HG03442 (cell line): ENCODE results near the gene VWF.
"Not testable (repeated sequence)": the region's sequence is repeated elsewhere in the genome, so short reads cannot be mapped to it uniquely, and the experiment has no call there.

Experiments
- ATAC-seq: cut with Tn5 transposase; IDR thresholded peaks from one replicate; pipeline ENCODE4 v1.9.1; 2021; ENCODE audit warnings: mild to moderate bottlenecking, moderate library complexity; ENCODE audit not compliant: unreplicated experiment

VWF gene

DNA sequence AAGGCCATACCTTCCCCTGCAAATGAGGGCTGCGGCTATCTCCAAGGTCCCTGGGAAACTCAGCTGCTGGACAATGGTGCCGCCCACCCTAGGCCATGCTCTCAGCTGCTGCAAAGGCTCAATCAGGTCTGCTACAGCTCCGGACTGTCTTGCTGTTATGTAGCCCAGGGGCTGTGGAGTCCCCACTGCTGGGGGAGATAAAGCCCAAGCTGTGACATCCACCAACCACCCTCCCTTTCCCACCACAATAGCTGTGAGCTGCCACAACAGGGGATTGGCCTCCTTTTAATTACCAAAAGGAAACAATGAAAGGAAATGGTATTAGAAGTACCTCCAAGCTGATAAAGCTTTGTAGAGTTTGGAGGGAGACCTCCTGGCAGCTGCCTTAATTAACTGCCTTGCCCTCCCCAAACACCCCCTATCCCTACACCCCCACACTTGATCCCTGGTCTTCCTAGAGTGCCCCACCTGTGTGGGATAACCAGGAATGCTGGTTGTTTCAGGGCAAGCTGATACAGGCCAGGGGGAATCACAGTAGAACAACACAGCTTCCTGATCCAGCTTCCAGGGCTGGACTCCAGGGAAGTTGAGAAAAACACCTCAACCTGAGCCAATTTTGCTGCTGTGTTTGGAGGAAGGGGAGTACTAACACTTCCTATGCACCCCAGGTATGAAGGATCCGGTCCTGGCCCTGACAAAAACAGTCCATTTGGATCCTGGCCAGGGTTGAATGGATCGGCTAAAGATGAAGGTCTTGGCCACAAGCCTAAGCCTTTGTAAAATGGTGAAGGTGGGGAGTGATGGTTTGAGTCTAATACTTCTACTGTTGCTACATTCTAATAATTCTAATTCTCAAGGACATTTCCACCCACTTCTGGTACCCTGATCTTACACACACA is at the start of gene VWF:
Gene VWF (minus strand): TSS at position 260 of the 899 bp plus-strand sequence. CDS start 1,474 bp downstream, outside the sequence.
- ATAC-seq, result no peak

DNA sequence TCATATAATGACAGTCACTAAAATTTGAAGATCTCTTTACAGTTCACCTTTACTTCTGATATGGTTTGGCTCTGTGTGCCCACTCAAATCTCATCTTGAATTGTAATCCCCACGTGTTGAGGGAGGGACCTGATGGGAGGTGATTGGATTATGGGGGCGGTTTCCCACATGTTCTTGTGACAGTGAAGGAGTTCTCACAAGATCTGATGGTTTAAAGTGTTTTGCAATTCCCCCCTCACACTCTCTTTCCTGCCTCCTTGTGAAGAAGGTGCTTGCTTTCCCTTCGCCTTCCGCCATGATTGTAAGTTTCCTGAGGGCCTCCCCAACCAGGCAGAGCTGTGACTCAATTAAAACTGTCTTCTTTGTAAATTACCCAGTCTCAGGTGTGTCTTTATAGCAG is 48.4 kb upstream of the VWF start:
- no peak for ATAC-seq

DNA sequence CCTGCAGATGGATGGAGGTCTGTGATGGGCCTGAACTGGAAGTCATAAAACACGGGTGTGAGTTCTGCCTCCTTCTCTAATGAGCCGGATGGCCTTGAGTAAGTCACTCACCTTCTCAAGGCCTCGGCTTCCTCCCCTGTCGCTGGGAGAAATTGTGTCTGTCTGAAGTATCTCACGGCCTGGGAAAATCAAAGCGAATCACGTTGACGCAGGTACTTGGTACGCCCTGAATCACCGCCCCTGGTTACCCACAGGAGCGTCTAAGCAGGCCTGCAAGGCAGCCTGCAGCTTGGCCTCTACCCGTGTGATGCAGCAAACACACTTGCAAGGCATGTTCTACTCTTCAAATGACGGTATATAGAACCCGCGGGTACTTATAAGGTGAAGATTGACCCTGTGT is 47.6 kb upstream of the VWF start:
- no peak for ATAC-seq

DNA sequence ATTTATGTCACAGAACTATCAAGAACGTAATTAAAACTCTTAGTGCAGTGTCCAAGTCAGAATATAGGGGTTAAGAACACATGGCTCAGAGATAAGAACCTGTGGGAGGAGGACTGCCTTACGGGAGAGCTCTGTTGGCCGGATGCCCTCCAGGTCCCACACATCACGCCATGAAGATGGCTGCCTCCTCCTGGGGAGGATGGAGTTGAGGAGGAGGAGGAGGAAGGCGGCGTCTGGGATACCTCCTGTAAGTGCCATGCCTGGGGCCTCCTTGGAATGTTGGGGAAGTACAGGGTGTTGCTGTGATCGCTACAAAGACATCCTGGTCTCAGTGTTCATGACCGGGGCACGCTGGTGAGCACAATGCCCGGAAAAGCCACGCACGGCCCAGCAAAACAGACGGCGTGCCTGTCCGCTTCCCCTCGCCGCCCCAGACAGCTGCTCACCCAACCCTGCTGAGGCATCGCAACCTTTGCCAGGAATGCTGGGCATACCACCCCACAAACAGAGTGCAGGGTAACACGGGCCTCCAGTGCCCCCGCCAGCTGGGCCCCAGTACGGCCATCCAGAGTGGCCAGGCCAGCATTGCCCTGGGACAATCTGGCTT is 47.0 kb upstream of the VWF start:
- ATAC-seq, result no peak

DNA sequence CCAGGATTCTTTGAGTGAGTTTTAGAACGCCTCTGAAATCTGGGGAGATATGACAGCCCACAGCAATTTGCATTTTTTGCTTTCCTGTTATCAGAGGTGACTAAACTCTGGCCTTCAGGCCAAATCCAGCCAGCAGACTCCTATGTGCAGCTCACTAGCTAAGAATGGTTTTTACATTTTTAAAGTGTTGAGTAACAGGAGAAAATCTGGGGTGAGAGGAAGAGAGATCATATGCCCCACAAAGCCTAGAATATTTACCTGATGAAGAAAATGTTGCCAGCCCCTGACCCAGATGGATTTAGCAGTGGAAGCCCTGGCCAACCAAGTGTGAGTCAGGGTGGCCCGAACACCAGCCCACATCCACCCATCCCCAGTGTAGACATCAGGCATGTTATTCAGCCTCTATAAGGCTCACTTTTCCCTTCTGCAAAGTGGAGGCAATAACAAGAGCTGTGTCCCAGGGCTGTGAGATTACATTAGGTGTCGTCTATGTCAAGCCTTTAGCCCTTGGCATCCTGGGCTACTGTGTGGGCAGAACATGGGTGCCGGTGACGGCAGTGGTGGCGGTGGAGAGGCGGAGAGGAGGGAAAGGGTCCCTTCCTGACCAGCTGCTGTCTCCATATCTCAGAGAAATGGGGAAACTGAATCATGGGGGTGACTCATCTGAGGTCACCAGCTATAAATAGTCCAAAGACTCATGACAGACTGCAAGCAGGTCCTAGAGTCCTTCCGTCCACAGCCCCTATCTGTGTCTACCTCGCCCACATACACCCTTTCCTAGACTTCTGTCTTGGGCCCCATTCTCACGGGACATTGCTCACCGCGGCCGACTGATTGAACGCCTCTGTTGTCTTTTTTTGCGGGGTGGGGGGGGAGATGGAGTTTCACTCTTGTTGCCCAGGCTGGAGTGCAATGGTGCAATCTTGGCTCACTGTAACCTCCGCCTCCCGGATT is 43.1 kb upstream of the VWF start:
- peak; percentile 80 for ATAC-seq

DNA sequence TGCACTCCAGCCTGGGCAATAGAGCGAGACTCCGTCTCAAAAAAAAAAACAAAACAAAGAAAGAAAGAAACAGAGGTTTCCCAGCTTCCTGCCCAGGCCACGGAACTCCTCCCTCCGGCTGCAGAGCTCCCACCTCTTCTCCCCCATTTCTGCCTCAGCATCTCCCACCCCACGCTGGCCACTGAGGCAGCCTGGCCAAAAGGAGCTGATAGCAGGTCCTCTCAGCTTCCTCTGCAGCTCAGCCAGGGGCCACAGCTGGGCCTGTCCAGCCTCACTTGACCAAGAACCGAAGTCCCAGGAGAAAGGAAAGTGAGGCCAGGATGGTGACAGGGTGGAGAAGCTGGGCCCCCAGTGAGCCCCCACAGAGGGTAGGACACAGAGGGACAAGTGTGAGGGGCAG is 42.3 kb upstream of the VWF start:
- peak; percentile 10 for ATAC-seq

DNA sequence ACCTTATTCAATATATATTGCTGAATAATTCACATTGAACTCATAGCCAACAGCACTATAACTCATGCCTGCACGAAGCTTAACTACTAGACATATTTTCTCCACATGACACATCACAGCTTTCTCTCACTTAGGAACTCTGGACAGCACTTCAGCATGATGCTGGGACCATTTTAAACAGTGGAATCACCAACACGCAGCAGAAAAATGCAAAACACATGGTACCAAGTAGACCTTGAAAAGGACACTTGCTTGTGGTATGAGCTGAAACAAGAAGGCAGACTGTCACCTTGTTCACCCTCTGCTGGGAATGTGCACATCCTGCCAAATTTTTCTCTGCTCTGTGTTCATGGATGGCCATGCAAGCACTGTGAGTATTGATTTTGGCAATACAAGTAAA is 40.9 kb upstream of the VWF start:
- ATAC-seq, result no peak

DNA sequence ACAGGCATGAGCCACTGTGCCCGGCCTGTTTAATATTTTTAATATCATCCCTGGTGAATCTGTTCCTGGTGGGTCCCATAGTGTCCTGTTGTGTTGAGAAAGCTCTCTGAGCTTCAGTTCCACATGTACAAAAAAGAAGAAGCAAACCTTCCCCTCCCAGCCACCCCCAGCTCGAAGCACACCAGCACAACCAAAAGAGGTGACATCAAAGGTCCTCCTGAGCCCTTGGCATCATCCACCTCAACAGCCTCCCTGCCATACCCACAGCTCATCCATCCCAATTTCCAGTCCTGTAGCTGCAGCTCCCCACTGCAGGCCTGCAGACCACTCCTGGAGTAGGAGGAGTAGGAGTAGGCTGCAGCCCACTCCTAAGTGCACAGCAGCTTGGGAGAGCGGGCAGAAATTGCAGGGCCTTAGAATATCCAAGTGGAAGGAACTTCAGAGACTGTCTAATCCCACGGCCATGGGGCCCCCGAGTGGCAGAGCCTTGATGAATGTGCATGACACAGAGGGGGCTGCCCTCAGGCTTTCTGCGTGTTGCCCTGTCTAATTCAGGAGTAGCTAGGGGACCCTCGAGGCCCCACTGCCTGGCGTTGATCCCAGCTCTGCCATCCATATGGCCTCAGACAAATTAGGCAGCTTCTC is 39.1 kb upstream of the VWF start:
- no peak for ATAC-seq

DNA sequence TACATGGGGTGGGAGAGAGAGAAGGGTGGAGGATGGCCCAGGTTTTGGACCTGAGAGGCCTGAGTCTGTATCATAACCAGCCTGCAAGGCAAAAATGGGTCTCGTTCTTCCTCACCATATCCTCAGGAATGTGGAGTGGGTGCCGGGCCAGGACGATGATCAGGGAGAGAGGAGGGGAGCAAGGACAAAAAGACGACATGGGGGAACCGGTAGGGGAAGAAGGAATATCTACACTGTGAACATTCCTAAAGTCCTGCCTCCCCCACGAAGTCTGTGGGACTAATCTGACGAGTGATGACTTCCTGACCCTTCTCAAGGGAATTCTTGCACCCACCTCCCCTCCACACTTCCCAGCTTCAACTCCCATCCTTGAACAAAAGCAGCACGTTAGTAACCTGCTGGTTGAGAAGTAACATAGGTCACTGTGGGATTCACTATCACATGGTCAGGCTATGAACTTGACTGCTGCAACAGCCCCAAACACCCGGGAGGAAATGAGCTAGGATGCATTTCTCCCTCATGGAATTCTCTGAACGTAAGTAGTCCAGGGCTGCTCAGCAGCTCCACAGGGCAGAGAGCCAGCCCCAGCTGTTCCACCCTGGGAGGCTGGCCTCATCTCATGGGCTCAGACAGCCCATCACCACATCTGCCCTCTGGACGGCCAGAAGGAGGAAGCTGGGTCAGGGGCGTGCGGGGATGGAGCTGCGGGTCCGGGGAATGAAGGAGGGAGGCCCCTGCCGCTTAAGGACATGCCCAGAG is 36.8 kb upstream of the VWF start:
- no peak for ATAC-seq

DNA sequence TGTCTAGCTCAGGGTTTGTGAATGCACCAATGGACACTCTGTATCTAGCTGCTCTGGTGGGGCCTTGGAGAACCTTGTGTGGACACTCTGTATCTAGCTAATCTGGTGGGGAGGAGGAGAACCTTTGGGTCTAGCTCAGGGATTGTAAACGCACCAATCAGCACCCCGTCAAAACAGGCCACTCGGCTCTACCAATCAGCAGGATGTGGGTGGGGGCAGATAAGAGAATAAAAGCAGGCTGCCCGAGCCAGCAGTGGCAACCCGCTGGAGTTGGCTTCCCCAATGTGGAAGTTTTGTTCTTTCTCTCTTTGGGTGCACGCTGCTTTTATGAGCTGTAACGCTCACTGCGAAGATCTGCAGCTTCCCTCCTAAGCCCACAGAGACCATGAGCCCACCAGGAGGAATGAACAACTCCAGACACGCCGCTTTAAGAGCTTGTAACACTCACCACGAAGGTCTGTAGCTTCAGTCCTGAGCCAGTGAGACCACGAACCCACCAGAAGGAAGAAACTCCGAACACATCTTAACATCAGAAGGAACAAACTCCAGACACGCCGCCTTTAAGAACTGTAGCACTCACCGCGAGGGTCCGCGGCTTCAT is 35.7 kb upstream of the VWF start:
- ATAC-seq, result not testable (repeated sequence)

DNA sequence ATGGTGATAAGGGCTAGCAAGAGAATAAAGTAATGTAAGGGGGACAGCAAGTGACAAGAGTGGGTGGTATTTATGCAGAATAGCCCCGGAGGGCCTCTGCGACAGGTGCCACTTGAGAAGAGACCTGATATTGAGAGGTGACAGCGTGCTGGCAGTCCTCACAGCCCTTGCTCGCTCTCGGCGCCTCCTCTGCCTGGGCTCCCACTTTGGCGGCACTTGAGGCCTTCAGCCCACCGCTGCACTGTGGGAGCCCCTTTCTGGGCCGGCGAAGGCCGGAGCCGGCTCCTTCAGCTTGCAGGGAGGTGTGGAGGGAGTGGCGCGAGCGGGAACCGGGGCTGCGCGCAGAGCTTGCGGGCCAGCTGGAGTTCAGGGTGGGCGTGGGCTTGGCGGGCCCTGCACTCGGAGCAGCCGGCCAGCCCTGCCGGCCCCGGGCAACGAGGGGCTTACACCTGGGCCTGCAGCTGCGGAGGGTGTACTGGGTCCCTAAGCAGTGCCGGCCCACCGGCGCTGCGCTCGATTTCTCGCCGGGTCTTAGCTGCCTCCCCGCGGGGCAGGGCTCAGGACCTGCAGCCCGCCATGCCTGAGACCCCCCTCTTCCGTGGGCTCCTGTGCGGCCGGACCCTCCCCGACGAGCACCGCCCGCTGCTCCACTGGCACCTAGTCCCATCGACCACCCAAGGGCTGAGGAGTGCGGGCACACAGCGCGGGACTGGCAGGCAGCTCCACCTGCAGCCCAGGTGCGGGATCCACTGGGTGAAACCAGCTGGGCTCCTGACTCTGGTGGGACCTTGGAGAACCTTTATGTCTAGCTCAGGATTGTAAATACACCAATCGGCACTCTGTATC is 34.9 kb upstream of the VWF start:
- ATAC-seq, result not testable (repeated sequence)

DNA sequence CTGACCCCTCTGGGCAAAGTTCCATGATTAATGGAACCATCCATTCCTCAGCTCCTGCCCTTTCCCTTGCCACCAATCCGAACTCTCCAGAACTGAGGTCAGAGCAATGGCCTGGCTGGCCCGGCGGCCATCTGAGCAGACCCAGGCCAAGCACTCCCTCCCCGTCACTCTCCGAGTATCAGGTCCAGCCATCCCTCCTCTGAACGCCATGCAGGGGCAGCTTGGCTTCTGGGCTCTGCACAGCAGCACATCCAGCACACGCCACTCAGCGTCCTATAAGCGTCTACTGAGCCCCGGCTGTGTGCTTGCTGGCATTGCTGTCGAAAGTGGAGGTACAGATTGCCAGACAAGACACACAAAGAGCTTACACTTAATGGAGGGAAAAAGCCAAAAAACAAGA is 34.3 kb upstream of the VWF start:
- ATAC-seq, result no peak

DNA sequence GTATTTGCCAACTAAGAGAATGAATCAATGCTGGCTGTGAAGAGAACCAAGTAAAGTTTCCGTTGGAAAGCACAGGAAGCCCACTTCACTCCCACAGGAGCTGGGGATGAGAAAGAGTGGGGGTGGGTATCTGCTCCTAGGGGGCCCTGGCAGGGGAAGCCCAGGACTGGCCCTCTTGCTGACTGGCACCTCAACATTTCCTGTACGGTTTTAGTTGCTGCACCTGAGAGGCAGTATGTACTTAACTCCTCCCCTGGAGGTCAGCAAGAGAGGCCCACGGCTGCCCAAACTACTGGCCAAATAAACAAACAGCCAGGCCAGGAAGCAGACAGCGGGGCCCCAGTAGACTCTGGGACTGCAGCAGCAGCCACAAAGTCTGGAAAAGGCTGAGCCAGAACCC is 33.8 kb upstream of the VWF start:
- no peak for ATAC-seq

DNA sequence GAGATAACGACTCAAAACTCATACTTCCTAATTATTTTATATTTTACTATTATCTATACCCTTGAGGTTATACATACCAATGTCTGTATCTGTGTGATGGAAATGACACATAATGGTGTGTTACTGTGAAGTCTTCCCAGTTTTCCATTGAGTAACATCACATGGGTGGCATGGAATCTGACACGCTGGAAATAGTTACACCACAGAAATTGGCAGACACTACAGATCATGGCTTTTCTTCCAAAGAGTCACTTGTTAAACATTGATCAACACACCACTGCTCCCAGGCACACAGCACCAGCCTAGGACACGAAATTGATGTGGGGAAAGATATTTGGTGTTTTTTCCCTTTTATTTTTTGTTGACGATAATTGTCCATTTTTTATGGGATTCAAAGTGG is 33.0 kb upstream of the VWF start:
- no peak for ATAC-seq

DNA sequence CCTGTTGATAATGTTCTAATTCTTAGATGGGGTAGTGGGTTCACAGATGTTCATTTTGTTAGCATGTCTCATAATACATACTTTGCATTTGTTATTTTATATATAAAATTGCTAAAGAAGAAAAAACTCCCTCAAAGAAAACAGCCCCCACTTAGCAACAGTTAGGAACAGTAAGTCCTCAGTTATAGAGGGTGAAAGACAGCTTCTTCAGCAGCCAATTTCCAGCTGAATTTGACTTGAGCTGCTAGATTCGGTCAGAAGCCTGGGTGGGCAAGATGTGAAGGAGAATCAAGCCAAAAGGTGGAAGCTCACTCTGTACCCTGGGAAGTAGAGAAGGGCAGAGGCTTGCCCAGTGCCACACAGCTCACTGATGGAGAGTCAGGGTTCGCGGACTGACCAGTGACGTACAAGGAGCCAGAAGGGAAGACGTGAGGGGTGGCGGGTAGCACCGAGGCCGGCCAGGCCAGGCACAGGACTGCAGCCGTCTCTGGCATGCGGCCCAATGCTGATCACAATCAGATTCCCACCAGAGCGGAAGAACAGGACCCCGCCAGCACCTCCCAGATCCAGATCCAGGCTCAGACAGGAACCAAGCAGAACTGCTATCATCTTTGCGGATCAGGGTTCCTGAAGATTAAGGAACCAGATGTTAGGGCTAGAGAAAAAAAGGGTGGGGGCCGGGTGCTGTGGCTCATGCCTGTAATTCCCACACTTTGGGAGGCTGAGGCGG is 30.4 kb upstream of the VWF start:
- ATAC-seq, result no peak

DNA sequence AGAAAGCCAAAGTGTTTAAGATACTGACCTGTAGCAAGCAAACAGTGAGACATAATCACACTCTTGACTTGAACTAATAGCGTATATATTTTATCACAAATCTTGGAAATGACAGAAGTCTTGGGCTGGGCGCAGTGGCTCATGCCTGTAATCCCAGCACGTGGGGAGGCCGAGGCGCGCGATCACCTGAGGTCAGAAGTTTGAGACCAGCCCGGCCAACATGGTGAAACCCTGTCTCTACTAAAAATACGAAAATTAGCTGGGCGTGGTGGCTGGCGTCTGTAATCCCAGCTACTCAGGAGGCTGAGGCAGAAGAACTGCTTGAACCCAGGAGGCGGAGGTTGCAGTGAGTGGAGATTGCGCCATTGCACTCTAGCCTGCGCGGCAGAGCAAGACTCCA is 24.3 kb upstream of the VWF start:
- ATAC-seq, result not testable (repeated sequence)

DNA sequence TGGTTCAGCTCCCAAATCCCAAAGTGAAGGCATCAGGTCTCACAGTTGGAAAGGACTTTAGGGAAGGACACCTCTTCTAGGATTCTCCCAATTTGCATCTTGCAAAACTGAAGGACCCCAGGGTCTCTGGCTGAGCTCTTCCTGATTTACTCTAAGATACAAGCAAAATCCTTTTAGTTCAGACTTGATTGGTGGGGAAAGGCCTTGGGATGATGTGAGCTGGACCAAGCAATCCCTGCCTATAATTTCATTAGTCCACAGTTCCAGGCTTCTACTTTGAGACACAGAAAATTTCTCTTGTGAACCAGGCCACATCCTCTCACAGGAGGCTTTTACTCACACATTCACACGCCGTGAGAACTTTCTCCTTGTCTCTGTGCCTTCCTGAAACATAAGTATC is 23.6 kb upstream of the VWF start:
- ATAC-seq, result no peak

DNA sequence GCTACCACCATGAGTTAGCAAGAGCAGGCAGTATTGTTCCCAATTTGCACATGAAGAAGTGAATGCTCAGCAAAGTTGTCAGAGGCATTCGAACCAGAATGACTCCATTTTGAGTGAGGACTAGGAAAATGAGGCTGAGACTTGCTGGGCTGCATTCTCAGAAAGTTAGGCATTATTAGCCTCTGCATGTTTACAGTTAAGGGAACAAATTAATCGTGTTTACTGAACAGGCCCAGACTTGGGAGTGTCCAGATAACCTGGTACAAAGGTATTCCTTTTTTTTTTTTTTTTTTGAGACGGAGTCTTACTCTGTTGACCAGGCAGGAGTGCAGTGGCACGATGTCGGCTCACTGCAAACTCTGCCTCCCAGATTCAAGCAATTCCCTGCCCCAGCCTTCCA is 22.5 kb upstream of the VWF start:
- ATAC-seq, result no peak
